ENCODE results near the gene VAC14.

Gene VAC14

GRCh38 chr16:70642633-70643032, 158.3 kb downstream of the VAC14 start:
- no peak for DNase-seq (ENCODE audit: low read depth)

DNA sequence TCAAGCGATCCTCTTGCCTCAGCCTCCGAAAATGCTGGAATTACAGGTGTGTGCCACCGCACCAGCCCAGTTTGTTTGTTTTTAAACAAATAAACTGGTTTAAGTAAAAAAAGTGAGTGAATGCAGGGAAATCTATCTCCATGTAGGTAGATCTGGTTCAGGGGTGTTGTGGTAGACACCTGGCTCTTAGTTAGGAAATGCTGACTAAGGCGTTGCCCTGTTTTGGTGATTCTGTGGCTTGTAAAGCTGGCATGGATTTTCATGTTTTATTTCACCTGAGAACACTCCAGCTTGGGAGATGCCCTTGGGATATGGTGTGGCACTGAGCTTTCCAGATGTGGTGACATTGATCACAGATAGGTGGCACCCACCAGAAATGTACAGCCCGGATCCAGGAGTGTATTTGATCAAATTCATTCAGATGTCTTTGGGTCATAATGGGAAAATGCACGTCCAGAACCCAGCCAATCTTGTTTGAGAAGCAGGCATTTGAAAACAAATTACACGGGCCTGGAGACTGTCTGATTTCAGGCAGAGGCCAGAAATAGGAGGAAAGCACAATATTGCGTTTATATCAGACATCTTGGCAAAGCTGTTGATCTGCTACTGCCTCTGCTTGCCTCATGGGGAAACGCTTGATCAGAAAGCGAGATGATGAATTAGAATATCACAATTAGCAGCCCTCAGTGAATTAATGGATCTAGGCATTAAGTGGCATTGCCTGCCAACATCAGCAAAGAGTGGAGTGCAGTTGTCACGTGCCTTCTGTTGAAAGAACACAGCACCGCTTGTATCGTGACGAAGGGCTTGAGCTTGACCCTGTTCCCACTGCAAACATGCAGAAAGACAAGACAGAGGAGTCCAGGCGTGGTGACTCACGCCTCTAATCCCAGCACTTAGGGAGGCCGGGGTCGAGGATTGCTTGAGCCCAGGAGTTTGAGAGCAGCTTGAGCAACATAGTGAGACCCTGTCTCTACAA, 161.9 kb downstream of the VAC14 start:
- peak; percentile 86 for DNase-seq (ENCODE audit: low read depth)
